PC-3 (cell line): ENCODE measurements around the gene PKN2. TPM values are rescaled to one million over a fixed set of nuclear protein-coding genes. Genes with fewer than 3 reads are reported as not detected.
"Not testable (repeated sequence)": the region's sequence is repeated elsewhere in the genome, so short reads cannot be mapped to it uniquely, and the experiment has no call there.

Experiments
- ATAC-seq: fragments of 200-7000 bp; cut with Tn5 transposase; 2 replicates; pipeline ENCODE4 v1.9.1; 2020; ENCODE audit warnings: mild to moderate bottlenecking, moderate library complexity
- BruUV-seq: library from RNA; stranded (reverse); fragments of 400-500 nt; replicated peaks from 2 replicates; lab custom pipeline; 2021; lab: Mats Ljungman, UMichigan
- CTCF ChIA-PET: fragments of 300-600 bp; sonication (Branson Sonifier 250); formaldehyde crosslinking; loops from one replicate; lab custom pipeline; 2022; ENCODE audit warnings: antibody characterized with exemption; lab: Charles Lee
- POLR2A ChIA-PET: fragments of 300-600 bp; sonication (Branson Sonifier 250); formaldehyde crosslinking; loops from one replicate; lab custom pipeline; 2022; ENCODE audit warnings: antibody characterized with exemption; ENCODE audit not compliant: unreplicated experiment; lab: Charles Lee
- DNase-seq: peaks from one replicate; pipeline ENCODE4 v3.0.0-alpha.2; 2015
- H2AFZ ChIP-seq: fragments of 300-600 bp; sonication (generic); 2 replicates; pipeline ENCODE4 v1.6.0; 2016; ENCODE audit warnings: antibody characterized with exemption, low read length
- H3F3A ChIP-seq: fragments of 300-600 bp; sonication (generic); one replicate; pipeline ENCODE4 v1.6.0; 2017; ENCODE audit warnings: antibody characterized with exemption, low read length, control low read depth, mild to moderate bottlenecking; ENCODE audit not compliant: unreplicated experiment
- H3K27ac ChIP-seq: fragments of 300-600 bp; sonication (generic); 2 replicates; pipeline ENCODE4 v1.5.1; 2016; ENCODE audit warnings: mild to moderate bottlenecking, low read length
- H3K27me3 ChIP-seq: fragments of 300-600 bp; sonication (generic); 2 replicates; pipeline ENCODE4 v1.6.1; 2016; ENCODE audit warnings: low read length, mixed read lengths
- H3K36me3 ChIP-seq: fragments of 300-600 bp; sonication (generic); 2 replicates; pipeline ENCODE4 v1.6.1; 2016; ENCODE audit warnings: low read depth, mixed run types, low read length, mixed read lengths
- H3K4me1 ChIP-seq: fragments of 300-600 bp; sonication (generic); 2 replicates; pipeline ENCODE4 v1.5.1; 2016; ENCODE audit warnings: low read length; ENCODE audit not compliant: insufficient read depth
- H3K4me2 ChIP-seq: fragments of 300-600 bp; sonication (generic); 2 replicates; pipeline ENCODE4 v1.6.0; 2016; ENCODE audit warnings: low read length
- H3K4me3 ChIP-seq: fragments of 300-600 bp; sonication (generic); 2 replicates; pipeline ENCODE4 v1.5.1; 2016; ENCODE audit warnings: mild to moderate bottlenecking, low read length, mixed read lengths
- H3K79me2 ChIP-seq: fragments of 300-600 bp; sonication (generic); 2 replicates; pipeline ENCODE4 v1.6.1; 2017; ENCODE audit warnings: low read length, mixed read lengths
- H3K9ac ChIP-seq: fragments of 300-600 bp; sonication (generic); 2 replicates; pipeline ENCODE4 v1.6.0; 2016; ENCODE audit warnings: mild to moderate bottlenecking, low read length
- H3K9me2 ChIP-seq: fragments of 300-600 bp; sonication (generic); replicated peaks from 2 replicates; pipeline ENCODE4 v1.6.1; 2016; ENCODE audit warnings: mixed run types, low read length, mixed read lengths
- H3K9me3 ChIP-seq: fragments of 300-600 bp; sonication (generic); 2 replicates; pipeline ENCODE4 v1.6.1; 2016; ENCODE audit warnings: low read length, mixed read lengths
- H4K20me1 ChIP-seq: fragments of 300-600 bp; sonication (generic); 2 replicates; pipeline ENCODE4 v1.6.1; 2016; ENCODE audit warnings: low read length, mixed read lengths
- CTCF ChIP-seq: fragments of 300-600 bp; sonication (generic); conservative IDR thresholded peaks from 2 replicates; pipeline ENCODE4 v1.5.1; 2017; ENCODE audit warnings: antibody characterized with exemption, low read depth, mild to moderate bottlenecking, low read length
- EZH2 ChIP-seq: fragments of 300-600 bp; sonication (generic); IDR thresholded peaks from one replicate; pipeline ENCODE4 v1.6.1; 2017; ENCODE audit warnings: antibody characterized with exemption, mild to moderate bottlenecking, low read length; ENCODE audit not compliant: unreplicated experiment
- EZH2phosphoT487 ChIP-seq: fragments of 300-600 bp; sonication (generic); IDR thresholded peaks from 2 replicates; pipeline ENCODE4 v1.6.1; 2018; ENCODE audit warnings: mild to moderate bottlenecking, antibody characterized with exemption, low read length, borderline replicate concordance
- intact Hi-C: fragments of 100-400 bp; cut with micrococcal nuclease; formaldehyde crosslinking; loops from 2 replicates; pipeline ENCODE4 v1.9.0; 2023
- total RNA-seq: library from RNA; depleted of rRNA; stranded (reverse); fragments of >200 nt; gene quantifications from 2 replicates; pipeline ENCODE4 v1.2.3, GENCODE V29; 2014

PKN2 gene
- total RNA-seq, 1 experiment from 2014 or later, result 20.8 TPM

- Histone ChIP-seq H3K4me1 (no peaks in the 10 kb centered on the region), H3F3A (no peaks in the 10 kb centered on the region), H3K27me3 (no peaks in the 10 kb centered on the region), H4K20me1 (no peaks in the 10 kb centered on the region), H3K36me3 (peaks cover 7% of the 10 kb centered on the region), H3K9ac (no peak overlapping the region), H3K27ac (no peak overlapping the region), H3K9me3 (no peaks in the 10 kb centered on the region), H2AFZ (no peak overlapping the region), H3K79me2 (no peaks in the 10 kb centered on the region), H3K4me2 (no peak overlapping the region), H3K9me2 (no peaks in the 10 kb centered on the region), H3K4me3 (no peak overlapping the region)
- no TSS peak for BruUV-seq
- CTCF ChIA-PET, result no interaction called here
- POLR2A ChIA-PET, result no interaction called here
- DNase-seq (no peak), ATAC-seq (no peak)
- TF ChIP-seq EZH2phosphoT487, result no peak
- TF ChIP-seq CTCF, result no peak
- no peak for TF ChIP-seq EZH2
- intact Hi-C loops, result no loop called here
Measured at GRCh38 chr1:88813471-88813870, 129.4 kb downstream of the PKN2 start.

DNA sequence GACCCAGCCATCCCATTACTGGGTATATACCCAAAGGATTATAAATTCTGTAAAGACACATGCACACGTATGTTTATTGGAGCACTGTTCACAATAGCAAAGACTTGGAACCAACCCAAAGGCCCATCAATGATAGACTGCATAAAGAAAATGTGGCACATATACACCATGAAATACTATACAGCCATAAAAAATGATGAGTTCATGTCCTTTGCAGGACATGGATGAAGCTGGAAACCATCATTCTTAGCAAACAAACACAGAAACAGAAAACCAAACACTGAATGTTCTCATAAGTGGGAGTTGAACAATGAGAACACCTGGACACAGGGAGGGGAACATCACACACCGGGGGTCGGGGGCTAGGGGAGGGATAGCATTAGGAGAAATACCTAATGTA lies 135.6 kb downstream of the PKN2 start:
- H3K79me2 ChIP-seq, H3K36me3 ChIP-seq, H4K20me1 ChIP-seq, H3K4me3 ChIP-seq, H3K27me3 ChIP-seq, POLR2A ChIA-PET, H3K4me2 ChIP-seq, DNase-seq, ATAC-seq, H3K9ac ChIP-seq, H3K27ac ChIP-seq, H3K4me1 ChIP-seq, CTCF ChIA-PET, H3K9me3 ChIP-seq, H3K9me2 ChIP-seq, BruUV-seq, H3F3A ChIP-seq, intact Hi-C loops, H2AFZ ChIP-seq: not testable (repeated sequence)

GRCh38 chr1:88825721-88826120 lies 141.6 kb downstream of the PKN2 start:
- no peak overlapping the region for H3K27ac ChIP-seq
- no peaks in the 10 kb centered on the region for H4K20me1 ChIP-seq
- H3K4me2 ChIP-seq, result no peak overlapping the region
- ATAC-seq, result no peak
- H3K9ac ChIP-seq, result no peak overlapping the region
- POLR2A ChIA-PET, result no interaction called here
- H3K4me3 ChIP-seq, result no peak overlapping the region
- no peaks in the 10 kb centered on the region for H3K27me3 ChIP-seq
- H3F3A ChIP-seq, result no peaks in the 10 kb centered on the region
- intact Hi-C loops, result no loop called here
- H3K4me1 ChIP-seq, result no peaks in the 10 kb centered on the region
- CTCF ChIA-PET, result no interaction called here
- no peaks in the 10 kb centered on the region for H3K79me2 ChIP-seq
- no peaks in the 10 kb centered on the region for H3K9me3 ChIP-seq
- no peak overlapping the region for H2AFZ ChIP-seq
- no peak for DNase-seq
- no peaks in the 10 kb centered on the region for H3K9me2 ChIP-seq
- peaks cover 3% of the 10 kb centered on the region; the same call in 1 of the 2 replicates for H3K36me3 ChIP-seq
- no TSS peak for BruUV-seq
- TF ChIP-seq EZH2phosphoT487 (no peak), CTCF (no peak), EZH2 (no peak)
